HG03159 (cell line): ENCODE measurements around the gene CRPPA.

ENCODE experiments used
- ATAC-seq: cut with Tn5 transposase; IDR thresholded peaks from one replicate; pipeline ENCODE4 v1.9.1; 2021; ENCODE audit warnings: mild to moderate bottlenecking, moderate library complexity; ENCODE audit not compliant: unreplicated experiment

The CRPPA gene

DNA sequence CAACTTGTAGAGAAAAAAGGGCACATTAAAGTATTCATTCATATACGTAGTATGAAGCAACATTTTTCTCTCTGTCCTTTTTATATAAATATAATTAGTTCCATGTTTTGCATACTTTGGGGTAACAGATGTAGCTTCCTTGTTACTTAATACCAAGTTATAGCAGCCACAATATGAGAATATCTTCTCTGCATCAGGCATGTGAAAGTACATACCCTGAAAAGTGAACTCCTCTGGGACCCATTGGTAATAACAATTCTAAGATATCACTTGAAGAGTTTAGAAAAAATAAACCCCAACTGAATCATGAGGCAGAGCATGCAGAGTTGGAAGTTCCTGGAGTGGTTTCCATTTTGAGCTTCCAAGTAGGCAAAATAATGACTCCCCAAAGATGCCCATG lies 2.4 kb upstream of the CRPPA start:
- ATAC-seq = no peak

DNA sequence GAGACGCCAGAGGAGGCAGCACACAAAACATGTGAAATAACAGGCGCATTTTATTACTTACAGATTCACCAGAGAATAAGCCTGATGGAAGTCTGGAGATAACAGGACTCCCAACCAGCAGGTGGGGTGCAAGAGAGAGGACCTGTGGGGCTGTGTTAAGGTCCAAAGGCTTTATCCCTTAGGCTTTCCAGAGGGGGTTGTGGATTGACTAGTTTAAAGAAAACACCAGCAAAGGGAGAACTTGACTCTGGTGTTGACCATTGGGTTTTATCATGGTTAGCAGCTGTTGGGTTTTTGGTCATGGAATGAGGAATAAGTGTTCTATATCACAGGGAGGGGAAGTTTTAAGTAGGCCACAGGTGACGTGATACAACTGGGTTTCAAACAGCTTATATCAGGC lies 1.6 kb upstream of the CRPPA start:
- ATAC-seq = no peak

DNA sequence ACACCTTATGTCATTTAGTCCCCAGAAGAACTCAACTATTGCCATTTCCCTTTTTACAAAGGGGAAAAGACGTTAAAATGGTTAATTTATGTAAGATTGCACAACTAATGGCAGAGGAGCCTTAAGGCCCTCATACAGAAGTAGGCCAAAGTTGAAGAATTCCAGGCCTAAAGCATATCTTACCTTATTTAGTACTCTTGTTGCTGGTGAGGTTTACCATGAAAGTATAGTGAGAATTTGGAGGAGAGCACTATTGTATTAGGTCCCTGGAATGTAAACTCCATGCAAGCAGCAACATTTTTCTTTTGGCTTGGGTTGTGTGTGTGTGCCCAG lies 731 bp upstream of the CRPPA start:
- ATAC-seq = no peak

DNA sequence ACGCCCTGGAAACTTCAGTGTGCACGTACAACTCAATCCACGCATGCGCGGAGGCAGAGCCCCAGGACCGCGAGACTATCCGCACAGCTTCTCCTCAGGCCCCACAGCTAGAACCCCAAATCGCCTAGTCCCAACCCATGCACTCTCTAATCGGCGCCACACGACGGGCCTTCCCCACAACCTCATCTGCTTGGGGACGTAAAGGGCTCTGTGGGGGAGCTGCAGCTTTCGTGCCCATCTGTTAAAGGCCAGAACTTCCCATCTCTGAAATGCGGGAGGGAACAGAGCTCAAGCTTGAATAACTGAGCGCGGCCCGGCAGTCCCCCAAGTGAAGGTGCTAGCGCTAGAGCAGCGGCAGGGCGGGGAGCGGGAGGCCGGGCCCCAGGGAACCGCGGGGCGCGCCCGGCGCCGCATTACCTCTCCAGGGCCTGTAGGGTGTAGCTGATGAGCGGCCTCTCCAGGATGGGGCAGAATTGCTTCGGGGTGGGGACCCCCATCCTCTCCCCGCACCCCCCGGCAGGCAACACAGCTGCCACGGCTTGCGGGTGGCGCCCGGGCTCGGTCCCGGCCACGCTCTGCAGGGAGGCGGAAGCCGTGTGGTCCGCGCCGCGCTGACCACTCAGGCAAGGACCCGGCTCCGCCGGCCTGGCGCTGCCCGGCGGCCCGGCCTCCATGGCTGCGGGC lies 547 bp downstream of the CRPPA start:
- peak; percentile 89 for ATAC-seq

DNA sequence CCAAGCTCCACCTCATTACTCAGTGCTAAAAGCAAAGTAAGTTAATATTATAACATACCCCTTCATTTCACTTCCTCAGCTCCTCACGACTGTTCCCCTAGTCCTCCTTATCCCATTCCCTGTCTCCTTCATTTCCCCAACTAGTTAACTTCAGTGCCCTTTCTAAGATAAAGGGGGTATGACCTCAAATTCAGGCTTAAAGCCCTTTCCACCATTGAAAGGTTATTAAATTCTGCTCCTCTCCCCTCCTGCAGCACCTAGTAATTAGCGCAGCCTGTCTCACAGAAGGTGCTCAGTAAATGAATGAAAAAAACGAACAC lies 1.0 kb downstream of the CRPPA start:
- no peak for ATAC-seq

DNA sequence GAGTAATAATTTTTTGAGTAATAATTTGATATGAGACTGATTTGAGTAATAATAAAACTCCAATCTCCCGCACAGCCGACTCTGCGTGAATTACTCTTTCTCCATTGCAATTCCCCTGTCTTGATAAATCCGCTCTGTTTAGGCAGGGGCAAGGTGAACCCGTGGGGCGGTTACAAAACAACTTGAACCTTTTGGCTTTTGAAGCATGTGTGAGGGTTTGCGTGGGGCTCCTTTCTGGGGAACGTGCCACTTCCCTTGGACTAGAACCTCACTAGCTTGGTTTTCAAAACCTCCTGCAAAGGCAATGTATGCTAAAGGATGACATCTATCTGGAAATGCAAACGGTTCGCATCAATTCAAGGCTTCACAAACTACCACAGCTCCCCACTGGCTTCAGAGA lies 1.5 kb downstream of the CRPPA start:
- ATAC-seq = no peak

DNA sequence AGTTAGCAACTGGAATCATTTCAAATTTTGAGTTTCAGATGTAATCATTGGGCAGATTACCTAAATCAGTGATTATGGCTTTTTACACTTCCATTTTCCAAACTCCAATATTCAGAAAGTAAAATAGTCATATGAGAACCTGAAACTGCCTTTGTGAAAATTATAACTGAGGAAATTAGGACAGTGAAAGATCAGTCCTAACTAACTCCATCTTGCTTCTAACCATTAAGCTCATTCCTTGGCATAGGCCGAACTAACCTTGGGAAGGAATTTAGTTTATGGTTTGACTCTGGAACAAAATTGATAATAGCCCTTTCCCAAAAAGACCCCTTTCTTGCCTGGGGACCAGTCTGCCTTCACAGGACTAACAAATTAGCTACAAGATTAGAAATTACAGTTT lies 2.2 kb downstream of the CRPPA start:
- no peak for ATAC-seq

DNA sequence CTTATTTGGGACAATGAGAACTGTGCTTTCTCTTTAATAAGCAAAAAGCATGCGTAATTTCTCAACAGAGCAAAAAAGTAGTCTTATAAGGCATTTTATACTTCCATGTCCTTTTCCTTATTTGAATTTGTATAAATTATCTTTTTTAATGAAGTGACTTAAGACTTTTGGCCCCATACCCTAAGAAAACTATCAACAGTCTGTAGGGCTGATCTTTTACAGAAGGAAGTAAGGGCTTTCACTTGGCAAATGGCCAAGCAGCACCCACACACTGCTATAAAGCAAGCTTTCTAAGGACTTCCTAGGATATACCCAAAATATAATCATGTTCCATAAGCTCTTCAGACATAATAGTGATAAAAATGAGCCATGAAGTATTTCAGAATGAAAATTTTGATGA lies 3.4 kb downstream of the CRPPA start:
- no peak for ATAC-seq

DNA sequence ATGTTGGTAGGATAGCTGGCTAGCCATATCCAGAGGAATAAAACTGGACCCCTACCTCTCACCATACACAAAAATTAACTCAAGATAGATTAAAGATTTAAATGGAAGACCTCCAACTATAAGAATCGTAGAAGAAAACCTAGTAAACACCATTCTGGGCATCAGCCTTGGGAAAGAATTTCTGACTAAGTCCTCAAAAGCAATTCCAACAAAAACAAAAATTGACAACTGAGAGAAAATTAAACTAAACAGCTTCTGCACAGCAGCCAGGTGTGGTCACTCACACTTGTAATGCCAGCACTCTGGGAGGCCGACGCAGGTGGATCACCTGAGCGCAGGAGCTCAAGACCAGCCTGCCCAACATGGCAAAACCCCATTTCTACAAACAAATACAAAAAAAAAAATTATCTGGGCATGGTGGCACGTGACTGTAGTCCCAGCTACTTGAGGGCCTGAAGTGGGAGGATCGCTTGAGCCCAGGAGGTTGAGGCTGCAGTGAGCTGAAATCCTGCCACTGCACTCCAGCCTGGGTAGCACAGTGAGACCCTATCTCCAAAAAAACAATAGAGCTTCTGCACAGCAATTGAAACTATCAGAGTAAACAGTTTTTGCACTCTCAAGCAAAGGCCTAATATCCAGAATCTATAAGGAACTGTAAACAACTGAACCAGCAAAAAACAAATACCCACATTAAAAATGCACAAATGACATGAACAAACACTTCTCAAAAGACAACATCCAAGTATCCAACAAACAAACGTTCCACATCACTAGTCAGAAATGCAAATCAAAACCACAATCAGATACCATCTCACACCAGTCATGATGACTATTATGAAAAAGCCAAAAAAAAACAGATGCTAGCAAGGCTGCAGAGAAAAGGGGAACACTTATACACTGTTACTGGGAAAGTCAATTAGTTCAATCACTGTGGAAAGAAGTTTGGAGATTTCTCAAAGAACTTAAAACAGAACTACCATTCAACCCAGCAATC lies 4.8 kb downstream of the CRPPA start:
- no peak for ATAC-seq

DNA sequence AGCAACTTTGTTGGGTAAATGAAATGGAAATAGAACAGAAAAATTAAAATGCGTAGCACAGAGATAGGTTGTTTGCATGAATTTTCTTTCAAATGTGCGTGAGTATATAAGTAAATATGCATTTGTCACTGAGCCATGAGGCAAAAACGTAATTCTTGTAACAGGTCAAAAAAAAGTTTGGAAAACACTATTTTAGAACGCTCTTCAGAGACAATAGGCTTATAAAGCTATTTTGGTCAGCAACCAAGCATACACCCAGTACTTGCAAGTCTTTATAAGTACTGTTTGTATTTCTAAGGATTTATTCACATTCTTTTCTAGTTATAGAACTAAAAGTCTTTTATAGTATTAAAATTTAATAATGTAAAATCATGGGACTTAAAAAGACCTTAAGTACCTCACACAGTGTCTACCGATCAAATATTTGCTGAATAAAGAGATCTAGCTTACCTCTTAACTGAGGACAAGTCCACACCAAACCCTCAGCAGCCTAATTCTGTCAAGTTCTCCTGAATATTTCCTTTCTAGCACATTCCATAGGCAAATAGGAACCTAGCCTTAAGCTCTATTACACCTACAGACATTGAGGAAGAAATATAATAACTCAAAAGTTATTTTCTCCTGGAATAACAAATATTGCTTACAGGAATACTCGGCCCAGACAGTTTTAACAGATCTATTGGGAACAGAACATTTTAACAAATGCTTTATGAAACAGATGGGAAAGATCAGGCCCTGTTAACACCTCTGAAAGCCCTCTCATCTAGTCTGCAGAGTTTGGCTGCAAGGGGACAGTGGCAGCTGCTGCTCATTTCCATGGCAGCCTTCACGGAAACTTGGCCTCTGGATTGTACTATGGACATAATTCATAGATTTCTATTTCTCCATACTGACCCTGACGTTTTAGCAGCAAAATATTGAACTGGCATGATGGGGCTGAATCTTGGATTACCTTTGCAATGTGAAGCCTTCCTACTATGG lies 8.8 kb downstream of the CRPPA start:
- no peak for ATAC-seq

DNA sequence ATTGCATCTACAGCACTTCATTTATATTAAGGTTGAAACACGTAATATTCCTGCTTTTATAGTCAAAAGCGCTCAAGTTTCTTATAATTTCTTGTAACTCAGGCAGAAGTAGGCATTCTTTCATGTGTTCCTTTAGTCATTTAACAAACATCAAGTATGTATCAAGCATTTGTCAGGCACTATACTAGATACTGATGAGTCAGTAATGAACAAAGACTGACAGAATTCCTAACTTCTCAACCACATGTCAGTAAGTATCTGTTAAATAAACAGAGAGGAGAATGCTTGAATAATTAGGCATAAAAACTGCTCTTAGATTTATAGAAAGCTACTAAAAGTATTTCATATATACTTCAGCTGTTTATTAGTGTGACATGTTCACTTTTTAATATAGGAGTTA lies 9.9 kb downstream of the CRPPA start:
- no peak for ATAC-seq

DNA sequence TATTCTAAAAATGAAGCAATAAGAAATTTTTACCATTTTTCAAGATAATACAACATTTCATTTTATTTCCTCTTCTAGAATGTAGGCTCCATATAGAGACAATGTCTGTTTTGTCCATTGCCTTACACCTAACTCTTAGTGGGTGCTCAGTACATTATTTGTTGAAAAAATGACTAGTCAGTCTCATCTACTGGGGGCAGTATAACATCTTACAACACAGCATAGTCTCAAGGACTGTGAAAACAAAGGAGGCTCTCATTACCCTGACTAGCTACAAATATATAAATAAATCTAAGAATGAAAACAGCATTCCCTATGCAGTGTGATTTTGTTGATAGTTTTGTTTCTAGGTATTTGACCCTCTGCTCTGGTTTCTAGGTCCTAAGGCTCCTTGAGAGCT lies 11.6 kb downstream of the CRPPA start:
- no peak for ATAC-seq

DNA sequence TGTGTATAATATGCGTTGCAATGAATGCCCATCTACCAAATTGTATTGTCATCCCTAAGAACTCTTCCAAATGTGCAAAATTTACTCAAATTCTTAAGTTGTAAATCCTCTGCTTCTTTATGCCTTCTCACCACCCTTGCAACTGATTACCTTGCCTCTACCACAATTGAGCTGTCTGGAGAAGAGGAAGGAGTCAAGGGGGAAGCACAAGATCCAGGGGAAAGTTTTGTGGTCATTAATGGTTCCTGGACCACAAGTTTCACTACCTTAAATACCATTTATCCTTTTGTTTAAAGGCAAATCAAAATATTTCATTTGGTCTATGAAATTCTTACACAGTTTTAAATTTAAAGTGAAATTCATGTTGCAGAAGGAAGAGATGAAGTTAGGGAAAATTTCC lies 16.7 kb downstream of the CRPPA start:
- ATAC-seq = no peak

DNA sequence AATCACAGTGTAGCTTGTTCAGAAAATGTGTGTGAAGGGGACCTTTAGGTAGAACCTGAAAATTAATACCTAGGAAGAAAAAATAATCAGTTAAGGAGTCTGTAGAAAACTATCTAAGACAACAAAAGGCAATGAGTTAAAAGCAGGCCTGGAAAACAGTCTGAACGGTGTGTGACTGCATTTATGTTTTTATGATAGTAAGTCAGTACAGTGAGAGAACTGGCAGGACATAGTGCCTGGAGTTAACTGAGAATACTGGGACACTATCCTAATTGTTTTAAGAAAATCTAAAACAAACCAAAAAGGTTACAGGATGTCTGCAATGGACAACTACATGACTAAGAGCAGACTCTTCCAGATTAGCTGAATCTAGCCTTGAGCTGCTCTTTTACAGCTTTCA lies 17.9 kb downstream of the CRPPA start:
- ATAC-seq = no peak

DNA sequence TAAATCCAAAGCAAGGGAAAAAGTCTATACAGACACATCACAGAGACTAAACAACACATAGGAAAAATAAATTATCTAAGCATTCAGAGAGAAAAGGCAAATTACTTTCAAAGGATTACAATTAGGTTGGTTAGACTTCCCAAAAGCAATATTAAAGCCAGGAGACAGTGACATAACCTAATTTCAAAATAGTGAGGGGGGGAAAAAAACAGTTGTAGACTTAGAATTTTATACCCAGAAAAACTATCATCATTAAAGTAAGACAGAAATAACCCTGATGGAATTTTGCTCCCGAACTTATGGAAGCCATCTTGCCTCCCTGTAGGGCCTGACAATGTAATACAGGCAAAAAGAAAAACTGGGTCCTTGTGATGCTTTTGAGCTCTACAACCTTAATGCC lies 18.4 kb downstream of the CRPPA start:
- ATAC-seq = no peak

DNA sequence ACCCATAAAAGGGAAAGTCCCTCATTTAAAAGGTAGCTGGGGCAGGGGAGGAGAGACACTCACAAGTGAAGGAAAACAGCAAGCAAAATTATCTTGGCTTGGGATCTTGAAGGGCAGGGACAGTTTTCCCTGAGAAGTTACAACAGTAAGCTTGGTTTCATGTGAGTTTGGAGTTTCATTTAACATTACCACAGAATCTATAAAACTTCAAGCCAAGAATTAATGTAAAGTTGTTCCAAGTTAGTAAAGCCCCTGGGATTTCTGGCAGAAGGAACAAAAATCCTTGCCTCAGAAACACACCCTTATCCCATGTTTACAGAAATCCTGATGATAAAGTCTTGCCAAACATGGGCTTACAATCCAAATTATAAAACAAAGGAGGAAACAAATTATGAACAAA lies 19.2 kb downstream of the CRPPA start:
- ATAC-seq = no peak

DNA sequence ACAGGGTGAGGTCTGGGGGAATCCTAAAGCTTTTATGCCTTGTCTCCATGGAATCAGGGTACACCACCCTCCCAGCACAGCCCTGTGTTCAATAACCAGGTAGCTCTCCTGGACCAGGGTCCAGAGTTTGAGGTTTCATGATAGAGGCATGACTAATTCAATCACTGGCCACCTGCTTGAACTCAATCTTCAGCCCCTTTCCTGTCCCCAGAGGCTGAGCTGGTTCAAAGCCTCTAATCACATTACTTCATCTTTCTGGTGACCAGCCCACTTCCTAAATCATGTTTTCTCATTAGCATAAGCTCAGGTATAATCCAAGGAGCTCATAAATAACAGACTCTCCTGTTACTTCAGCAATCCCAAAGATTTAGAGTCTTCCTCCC lies 20.5 kb downstream of the CRPPA start:
- ATAC-seq = no peak

DNA sequence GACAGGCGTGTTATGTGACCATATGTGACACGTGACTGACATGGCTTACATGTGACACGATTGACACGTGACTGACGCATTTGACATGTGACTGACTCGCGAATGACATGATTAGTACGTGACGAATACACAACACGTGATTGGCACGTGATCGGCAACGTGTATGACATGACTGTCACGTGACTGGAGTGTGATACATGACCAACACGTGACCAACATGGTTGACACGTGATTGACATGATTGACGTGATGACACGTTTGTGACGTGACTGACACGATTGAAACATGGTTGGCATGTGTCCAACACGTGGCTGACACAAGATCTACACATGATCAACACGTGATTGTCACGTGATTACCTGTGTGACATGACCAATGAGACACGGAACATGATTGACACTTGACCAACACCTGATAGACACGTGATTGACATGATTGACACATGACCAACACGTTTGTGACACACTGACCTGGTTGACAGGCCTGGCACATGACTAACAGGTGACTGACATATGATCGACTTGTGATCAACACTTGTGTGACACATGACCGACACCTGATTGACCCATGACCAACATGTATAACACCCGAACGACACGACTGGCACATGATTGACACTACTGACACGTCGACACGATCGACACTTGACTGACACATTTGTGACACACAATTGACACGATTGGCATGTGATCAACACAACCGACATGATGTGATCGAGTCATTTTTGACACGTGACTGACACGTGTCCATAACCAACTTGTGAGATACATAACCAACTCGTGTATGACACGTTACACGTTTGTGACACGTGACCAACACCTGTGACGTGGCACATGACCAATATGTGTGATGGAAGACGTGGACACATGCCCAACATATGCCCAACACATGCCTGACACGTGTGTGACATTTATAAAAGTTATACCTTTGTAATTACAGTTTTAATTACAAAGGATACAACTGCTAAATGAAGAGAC lies 21.1 kb downstream of the CRPPA start:
- no peak for ATAC-seq

DNA sequence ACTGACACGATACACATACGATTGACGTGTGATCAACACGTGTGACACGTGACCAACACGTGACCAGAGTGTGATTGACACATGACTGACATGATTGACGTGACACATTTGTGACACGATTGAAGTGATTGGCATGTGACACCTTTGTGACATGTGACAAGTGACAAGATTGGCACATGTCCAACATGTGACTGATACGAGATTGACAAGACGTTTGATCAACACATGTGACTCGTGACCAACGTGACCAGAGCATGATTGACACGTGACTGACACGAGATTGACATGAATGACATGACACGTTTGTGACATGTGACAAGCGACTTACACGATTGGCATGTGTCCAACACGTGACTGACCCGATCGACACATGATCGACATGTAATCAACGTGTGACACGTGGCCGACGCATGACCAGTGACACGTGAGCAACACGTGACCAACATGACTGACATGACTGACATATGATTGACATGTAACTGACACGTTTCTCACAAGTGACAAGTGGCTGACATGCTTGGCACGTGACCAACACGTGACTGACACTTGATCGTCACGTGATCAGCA lies 22.0 kb downstream of the CRPPA start:
- ATAC-seq = no peak
